Nephron (organoid): ENCODE data around the gene PTRH2.

Experiments
- H3K27ac Mint-ChIP-seq, 3 experiments: 2 replicates each; pipeline ENCODE4 v1.8.0; 2020; ENCODE audit warnings: mixed read lengths in 3 of 3, mild to moderate bottlenecking in 2 of 3, moderate library complexity in 1 of 3
- H3K27me3 Mint-ChIP-seq: 2 replicates; pipeline ENCODE4 v1.8.0; 2021; ENCODE audit warnings: low read depth, mild to moderate bottlenecking, moderate library complexity, mixed read lengths
- H3K36me3 Mint-ChIP-seq: 2 replicates; pipeline ENCODE4 v1.8.0; 2020; ENCODE audit warnings: low read depth, mixed read lengths
- H3K4me1 Mint-ChIP-seq: 2 replicates; pipeline ENCODE4 v1.8.0; 2020; ENCODE audit warnings: mixed read lengths
- H3K4me3 Mint-ChIP-seq, 3 experiments: 2 replicates each; pipeline ENCODE4 v1.8.0; 2020; ENCODE audit warnings: mild to moderate bottlenecking in 3 of 3, mixed read lengths in 3 of 3, moderate library complexity in 2 of 3
- H3K9me3 Mint-ChIP-seq: 2 replicates; pipeline ENCODE4 v1.8.0; 2020; ENCODE audit warnings: mixed read lengths
- TF ChIP-seq, protein P1 (sequence below), 3 experiments: fragments of 200-600 bp; sonication (generic); IDR thresholded peaks; one replicate each; pipeline ENCODE4 v1.5.0; 2021; ENCODE audit warnings: antibody characterized with exemption in 3 of 3; ENCODE audit not compliant: unreplicated experiment in 3 of 3

PTRH2 gene

DNA sequence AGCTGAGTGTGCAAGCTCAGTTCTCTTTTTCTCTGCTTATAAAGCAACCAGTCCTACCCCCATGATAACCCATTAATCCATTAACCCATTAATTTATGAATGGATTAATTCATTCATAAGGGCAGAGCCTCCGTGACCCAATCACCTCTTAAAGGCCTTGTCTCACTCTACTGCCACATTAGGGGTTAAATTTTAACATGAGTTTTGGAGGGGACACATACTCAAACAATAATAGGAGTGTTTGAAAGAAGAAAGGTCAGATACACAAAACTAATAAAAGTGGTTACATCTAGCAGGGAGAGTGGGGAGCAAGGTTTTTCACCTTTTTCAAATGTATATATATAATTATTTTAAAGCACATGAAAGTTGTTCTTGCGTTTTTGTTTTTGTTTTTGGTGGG lies 7.0 kb upstream of the PTRH2 start:
- Mint-ChIP-seq H3K4me1 (peaks cover 14% of the 10 kb centered on the region), H3K36me3 (peaks cover 4% of the 10 kb centered on the region), H3K27ac (no peak overlapping the region), H3K27me3 (no peaks in the 10 kb centered on the region), H3K4me3 (no peak overlapping the region), H3K9me3 (no peaks in the 10 kb centered on the region)
- TF ChIP-seq, protein P1, sequence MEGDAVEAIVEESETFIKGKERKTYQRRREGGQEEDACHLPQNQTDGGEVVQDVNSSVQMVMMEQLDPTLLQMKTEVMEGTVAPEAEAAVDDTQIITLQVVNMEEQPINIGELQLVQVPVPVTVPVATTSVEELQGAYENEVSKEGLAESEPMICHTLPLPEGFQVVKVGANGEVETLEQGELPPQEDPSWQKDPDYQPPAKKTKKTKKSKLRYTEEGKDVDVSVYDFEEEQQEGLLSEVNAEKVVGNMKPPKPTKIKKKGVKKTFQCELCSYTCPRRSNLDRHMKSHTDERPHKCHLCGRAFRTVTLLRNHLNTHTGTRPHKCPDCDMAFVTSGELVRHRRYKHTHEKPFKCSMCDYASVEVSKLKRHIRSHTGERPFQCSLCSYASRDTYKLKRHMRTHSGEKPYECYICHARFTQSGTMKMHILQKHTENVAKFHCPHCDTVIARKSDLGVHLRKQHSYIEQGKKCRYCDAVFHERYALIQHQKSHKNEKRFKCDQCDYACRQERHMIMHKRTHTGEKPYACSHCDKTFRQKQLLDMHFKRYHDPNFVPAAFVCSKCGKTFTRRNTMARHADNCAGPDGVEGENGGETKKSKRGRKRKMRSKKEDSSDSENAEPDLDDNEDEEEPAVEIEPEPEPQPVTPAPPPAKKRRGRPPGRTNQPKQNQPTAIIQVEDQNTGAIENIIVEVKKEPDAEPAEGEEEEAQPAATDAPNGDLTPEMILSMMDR (IDR thresholded peaks at IDR 0.05; ENCODE audit: unreplicated experiment in 3 of 3): no peak

DNA sequence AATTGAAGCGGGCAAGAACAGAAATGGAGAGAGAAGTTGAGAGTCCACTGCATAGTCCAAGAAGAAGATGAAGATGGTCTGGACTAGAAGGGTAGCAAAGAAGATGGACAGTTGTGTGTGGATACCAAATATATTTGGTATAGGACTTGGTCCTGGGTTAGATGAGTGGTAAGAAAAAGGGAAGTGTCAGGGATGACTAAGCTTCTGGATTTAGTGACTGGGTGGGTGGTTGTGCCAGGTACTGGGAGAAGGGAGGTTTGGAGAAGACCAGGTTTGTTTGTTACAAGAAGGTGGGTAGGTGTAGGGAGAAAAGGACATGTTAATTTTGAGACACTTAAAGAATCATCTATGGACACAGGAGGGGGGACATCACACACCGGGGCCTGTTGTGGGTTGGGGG lies 5.6 kb upstream of the PTRH2 start:
- peak overlapping the region in 1 of 3 experiments; percentile 3 for H3K27ac Mint-ChIP-seq
- no peaks in the 10 kb centered on the region for H3K27me3 Mint-ChIP-seq
- peaks cover 25% of the 10 kb centered on the region for H3K4me1 Mint-ChIP-seq
- no peak overlapping the region for H3K4me3 Mint-ChIP-seq
- no peaks in the 10 kb centered on the region for H3K9me3 Mint-ChIP-seq
- TF ChIP-seq, protein P1 (IDR thresholded peaks at IDR 0.05; ENCODE audit: unreplicated experiment in 3 of 3): no peak
- no peaks in the 10 kb centered on the region for H3K36me3 Mint-ChIP-seq

DNA sequence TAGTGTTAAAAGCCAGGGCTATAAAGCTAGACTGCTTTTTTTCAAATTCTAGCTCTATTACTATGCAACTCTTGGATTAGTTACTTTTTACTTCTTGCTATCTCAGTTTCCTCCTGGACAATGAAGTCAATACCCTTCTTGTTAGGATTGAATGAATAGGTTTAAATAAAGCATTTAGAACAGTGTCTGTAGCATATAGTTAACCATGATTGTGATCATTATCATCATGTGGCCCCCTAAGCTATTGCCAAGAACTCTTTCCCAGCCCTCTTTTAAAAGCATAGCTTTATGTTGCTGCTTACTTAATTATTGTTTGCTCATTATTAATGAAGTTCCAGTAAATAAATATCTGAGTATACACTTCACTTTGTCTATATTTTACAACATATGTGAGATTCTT lies 4.7 kb upstream of the PTRH2 start:
- Mint-ChIP-seq H3K4me3 (no peak overlapping the region), H3K9me3 (no peaks in the 10 kb centered on the region), H3K4me1 (peaks cover 32% of the 10 kb centered on the region), H3K27me3 (no peaks in the 10 kb centered on the region), H3K27ac (no peak overlapping the region), H3K36me3 (no peaks in the 10 kb centered on the region)
- TF ChIP-seq, protein P1 (IDR thresholded peaks at IDR 0.05; ENCODE audit: unreplicated experiment in 3 of 3): no peak

DNA sequence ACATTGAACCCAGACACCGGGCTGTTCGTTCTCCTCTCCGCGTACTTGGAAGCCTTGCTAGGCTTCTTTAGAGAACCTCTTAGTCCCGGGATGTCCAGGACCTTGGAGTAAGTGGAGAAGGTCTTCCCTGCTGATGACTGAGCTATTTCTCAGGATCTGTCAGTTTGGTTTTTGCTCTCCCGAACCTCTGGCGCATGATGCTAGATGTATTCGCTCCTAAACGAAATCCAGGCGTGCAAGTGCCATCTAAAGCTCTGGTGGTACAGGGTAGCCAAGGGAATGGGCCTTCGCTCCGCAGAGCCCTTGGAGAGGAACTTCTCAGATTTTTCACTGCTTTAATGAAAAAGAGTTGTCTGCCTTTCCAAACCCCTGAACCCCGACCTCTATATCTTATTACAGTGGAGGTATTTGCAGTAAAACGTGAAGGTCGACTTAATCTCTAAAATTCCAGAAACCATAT lies 771 bp upstream of the PTRH2 start:
- H3K27ac Mint-ChIP-seq: peak overlapping the region; percentile 95 to 97 (median 96)
- TF ChIP-seq, protein P1 (IDR thresholded peaks at IDR 0.05; ENCODE audit: unreplicated experiment in 3 of 3): no peak
- H3K4me1 Mint-ChIP-seq: peaks cover 40% of the 10 kb centered on the region
- H3K9me3 Mint-ChIP-seq: no peaks in the 10 kb centered on the region
- H3K27me3 Mint-ChIP-seq: no peaks in the 10 kb centered on the region
- H3K4me3 Mint-ChIP-seq: peak overlapping the region; percentile 94 to 97 (median 96)
- peaks cover 10% of the 10 kb centered on the region for H3K36me3 Mint-ChIP-seq

DNA sequence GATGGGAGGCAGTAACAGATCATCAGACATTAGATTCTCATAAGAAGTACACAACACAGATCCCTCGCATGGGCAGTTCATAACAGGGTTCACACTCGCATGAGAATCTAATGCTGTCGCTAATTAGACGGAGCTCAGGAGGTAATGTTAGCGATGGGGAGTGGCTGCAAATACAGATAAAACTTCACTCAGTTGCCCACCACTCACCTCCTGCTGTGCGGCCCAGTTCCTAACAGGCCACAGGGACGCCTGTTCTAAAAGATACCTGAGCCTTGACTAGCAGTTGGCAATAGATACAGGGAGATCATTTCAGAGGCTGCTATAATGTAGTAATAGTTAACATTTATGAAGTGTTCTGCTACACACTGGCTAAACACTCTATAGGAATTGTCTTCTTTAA lies 4.9 kb downstream of the PTRH2 start:
- no peaks in the 10 kb centered on the region for H3K27me3 Mint-ChIP-seq
- peak overlapping the region in 2 of 3 experiments; percentile 4 to 35 for H3K4me3 Mint-ChIP-seq
- no peaks in the 10 kb centered on the region for H3K9me3 Mint-ChIP-seq
- H3K36me3 Mint-ChIP-seq: peaks cover 49% of the 10 kb centered on the region
- TF ChIP-seq, protein P1 (IDR thresholded peaks at IDR 0.05; ENCODE audit: unreplicated experiment in 3 of 3): no peak
- peaks cover 19% of the 10 kb centered on the region for H3K4me1 Mint-ChIP-seq
- no peak overlapping the region for H3K27ac Mint-ChIP-seq

DNA sequence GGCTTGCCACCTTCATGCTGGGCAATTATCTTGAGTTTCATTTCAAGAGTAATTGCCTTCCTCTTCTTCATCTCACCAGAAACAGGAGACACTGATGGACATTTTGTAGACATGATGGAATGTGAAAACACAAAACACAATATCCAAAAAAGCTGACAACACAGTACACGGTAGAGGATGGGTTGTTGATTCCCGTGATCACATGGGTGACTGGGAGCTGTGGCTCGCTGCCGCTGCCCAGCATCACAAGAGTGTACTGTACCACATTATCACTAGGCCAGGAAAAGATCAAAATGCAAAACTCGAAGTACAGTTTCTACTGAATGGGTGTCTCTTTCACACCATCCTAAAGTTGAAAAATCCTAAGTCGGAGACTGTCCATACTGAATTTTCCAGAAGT lies 7.4 kb downstream of the PTRH2 start:
- no peak overlapping the region for H3K27ac Mint-ChIP-seq
- peaks cover 63% of the 10 kb centered on the region for H3K36me3 Mint-ChIP-seq

More for the DNA sequence above, 7.4 kb downstream of the PTRH2 start:
- Mint-ChIP-seq H3K4me3 (no peak overlapping the region), H3K27me3 (no peaks in the 10 kb centered on the region), H3K4me1 (peaks cover 8% of the 10 kb centered on the region), H3K9me3 (no peaks in the 10 kb centered on the region)
- TF ChIP-seq, protein P1 (IDR thresholded peaks at IDR 0.05; ENCODE audit: unreplicated experiment in 3 of 3): no peak
